Cardiac fibroblast (primary cell): Measurements from ENCODE around the gene PNLDC1.
"Not testable (repeated sequence)": the region's sequence is repeated elsewhere in the genome, so short reads cannot be mapped to it uniquely, and the experiment has no call there.

Experiments
- DNase-seq, 2 donors: peaks; one replicate each; pipeline versions ENCODE4 v3.0.0 to v3.0.0-alpha.2; 2010; ENCODE audit warnings: low read depth in 2 of 2
- H3K4me3 ChIP-seq, 2 donors: replicated peaks in 1 of 2; 1 replicate in 1 of 2; 2 replicates in 1 of 2; pipeline ENCODE4 v1.5.1; 2011; ENCODE audit warnings: low read depth in 2 of 2, low read length in 2 of 2, mild to moderate bottlenecking in 2 of 2, moderate library complexity in 1 of 2
- CTCF ChIP-seq: IDR thresholded peaks from one replicate; pipeline ENCODE4 v1.5.1; 2011; ENCODE audit warnings: low read depth, mild to moderate bottlenecking, low read length, inconsistent platforms

Gene PNLDC1

DNA sequence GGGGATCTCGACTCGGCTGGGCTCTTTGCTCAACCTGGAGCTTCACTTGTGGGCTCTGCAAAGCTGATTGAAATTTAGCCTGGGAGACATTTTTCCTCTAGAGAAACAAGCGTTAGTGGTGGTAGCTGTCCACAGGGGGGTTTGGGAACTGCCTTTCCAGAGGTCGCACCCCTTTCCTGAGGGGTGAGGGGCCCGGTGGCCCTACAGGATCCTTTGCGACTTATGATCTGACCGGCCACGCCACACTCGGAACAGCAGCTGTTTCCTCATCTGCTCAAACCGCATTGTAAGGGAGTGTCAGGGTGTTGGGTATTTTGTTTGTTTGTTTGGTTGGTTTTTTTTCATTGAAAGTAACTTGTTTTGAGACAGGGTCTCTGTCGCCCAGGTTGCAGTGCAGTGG lies 21.0 kb downstream of the PNLDC1 start:
- H3K4me3 ChIP-seq = no peak overlapping the region
- TF ChIP-seq CTCF = no peak
- no peak for DNase-seq

DNA sequence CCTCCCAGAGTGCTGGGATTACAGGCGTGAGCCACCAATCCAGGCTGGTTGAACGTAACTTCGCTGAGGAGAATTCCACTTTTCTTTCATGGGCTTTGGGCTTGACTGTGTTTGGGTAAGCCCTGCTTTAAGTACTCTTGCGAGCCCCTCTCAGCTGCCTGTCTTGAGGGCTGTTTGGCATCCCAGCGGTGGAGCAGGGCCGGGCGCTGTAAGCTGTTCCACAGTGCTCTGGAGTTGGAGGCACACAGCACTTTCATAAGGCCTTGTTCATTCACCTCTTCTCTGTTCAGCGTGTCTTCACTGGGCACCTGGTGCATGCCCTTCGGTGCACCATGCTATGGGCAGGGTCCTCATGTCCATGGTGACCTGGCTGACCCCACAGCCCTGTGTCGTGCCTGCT lies 21.6 kb downstream of the PNLDC1 start:
- no peak overlapping the region for H3K4me3 ChIP-seq
- TF ChIP-seq CTCF = no peak
- no peak for DNase-seq

DNA sequence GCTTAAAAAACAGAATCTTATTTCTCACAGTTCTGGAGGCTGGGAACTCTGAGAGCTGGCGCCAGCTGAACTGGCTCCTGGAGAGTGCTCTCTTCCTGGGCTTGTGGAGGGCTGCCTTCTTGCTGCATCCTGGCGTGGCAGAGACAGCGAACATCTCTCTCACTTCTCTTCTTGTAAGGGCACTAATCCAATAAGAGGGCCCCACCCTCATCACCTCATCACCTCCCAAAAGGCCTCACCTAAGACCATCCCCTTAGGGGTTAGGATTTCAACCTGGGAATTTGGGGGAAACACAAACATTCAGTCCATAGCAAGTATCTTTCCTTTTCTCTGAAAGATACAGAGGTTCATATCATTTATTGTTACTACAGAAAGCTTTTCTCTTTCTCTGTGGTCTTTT lies 23.9 kb downstream of the PNLDC1 start:
- no peak for TF ChIP-seq CTCF
- H3K4me3 ChIP-seq = no peak overlapping the region
- no peak for DNase-seq

DNA sequence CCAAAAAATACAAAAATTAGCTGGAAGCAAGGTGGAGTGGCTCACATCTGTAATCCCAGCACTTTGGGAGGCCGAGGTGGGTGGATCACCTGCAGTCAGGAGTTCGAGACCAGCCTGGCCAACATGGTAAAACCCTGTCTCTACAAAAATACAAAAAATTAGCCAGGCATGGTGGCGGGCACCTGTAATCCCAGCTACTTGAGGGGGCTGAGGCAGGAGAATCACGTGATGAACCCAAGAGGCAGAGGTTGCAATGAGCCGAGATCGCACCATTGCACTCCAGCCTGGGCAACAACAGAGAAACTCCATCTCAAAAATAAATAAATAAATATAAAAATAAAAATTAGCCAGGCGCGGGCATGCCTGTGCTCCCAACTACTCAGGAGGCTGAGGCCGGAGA lies 24.6 kb downstream of the PNLDC1 start:
- not testable (repeated sequence) for H3K4me3 ChIP-seq, DNase-seq

GRCh38 chr6:159826004-159826403 lies 25.9 kb downstream of the PNLDC1 start:
- DNase-seq = no peak
- TF ChIP-seq CTCF = no peak
- no peak overlapping the region for H3K4me3 ChIP-seq

GRCh38 chr6:159826968-159827647 lies 27.0 kb downstream of the PNLDC1 start:
- no peak for TF ChIP-seq CTCF
- no peak overlapping the region for H3K4me3 ChIP-seq
- DNase-seq = no peak

DNA sequence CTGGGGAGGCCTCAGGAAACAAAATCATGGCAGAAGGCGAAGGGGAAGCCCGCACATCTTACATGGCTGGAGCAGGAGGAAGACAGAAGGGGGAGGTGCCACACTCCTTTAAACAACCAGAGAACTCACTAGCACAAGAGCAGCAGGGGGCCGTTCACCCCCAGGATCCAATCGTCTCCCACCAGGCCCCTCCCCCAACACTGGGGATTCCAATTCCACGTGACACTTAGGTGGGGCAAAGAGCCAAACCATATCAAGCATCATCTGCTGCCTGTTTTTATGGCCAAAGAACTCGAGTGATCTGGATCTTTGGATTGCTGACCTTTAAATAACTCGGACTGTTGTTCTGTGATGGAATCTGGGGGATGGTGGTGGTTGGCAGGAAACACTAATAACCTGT lies 28.0 kb downstream of the PNLDC1 start:
- no peak for DNase-seq
- TF ChIP-seq CTCF = no peak
- no peak overlapping the region for H3K4me3 ChIP-seq
